ENCODE measurements around the gene PDZK1IP1.

DNA sequence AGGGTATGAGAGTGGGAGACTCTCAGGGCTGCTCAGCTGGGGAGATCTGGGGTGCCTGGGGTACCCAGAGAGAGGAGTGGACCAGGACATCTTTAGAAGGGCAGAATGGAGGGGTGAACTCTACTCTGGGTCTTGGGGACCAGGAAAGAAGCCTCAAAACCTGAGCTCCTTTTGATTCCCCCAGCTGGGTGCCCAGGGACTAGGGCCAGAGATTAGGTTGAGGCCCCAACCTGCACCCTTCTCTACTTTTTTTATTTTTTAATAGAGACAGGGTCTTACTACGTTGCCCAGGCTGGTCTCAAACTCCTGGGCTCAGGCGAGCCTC is 1.9 kb downstream of the PDZK1IP1 start:
- TF ChIP-seq EZH2 (IDR thresholded peaks at IDR 0.05; ENCODE audit: borderline replicate concordance, low read depth, low read length, severe bottlenecking), result no peak
- no peak for TF ChIP-seq CTCF (IDR thresholded peaks at IDR 0.05; ENCODE audit: borderline replicate concordance, extremely low read depth, low read length, poor library complexity, severe bottlenecking)

Data from DND-41 (cell line).